CD4-positive, alpha-beta memory T cell (primary cell): ENCODE results near the gene NRXN3. TPM values are rescaled to one million over a fixed set of nuclear protein-coding genes. Genes with fewer than 3 reads are reported as not detected.
"Not testable (repeated sequence)": the region's sequence is repeated elsewhere in the genome, so short reads cannot be mapped to it uniquely, and the experiment has no call there.

Source experiments
- CTCF ChIA-PET: fragments of 350-600 bp; sonication (Branson Sonifier 250); formaldehyde crosslinking; loops from one replicate; lab custom pipeline; 2021; ENCODE audit warnings: inconsistent platforms; ENCODE audit not compliant: partially characterized antibody; lab: Charles Lee
- POLR2A ChIA-PET: fragments of 350-600 bp; sonication (Branson Sonifier 250); formaldehyde crosslinking; loops from one replicate; lab custom pipeline; 2021; ENCODE audit not compliant: partially characterized antibody; lab: Charles Lee
- DNase-seq, 5 donors: peaks; one replicate each; pipeline versions ENCODE4 v3.0.0 to v3.0.0-alpha.2; 2020 to 2022; ENCODE audit warnings: mixed read lengths in 1 of 5
- H3K27ac ChIP-seq: one replicate; pipeline ENCODE4 v1.7.0; 2013; ENCODE audit warnings: low read depth, low read length
- H3K27me3 ChIP-seq: 2 replicates; pipeline ENCODE4 v1.7.0; 2013; ENCODE audit warnings: mild to moderate bottlenecking, low read length, moderate library complexity; ENCODE audit not compliant: insufficient read depth
- H3K36me3 ChIP-seq: 2 replicates; pipeline ENCODE4 v1.7.0; 2013; ENCODE audit warnings: mild to moderate bottlenecking, low read length, moderate library complexity; ENCODE audit not compliant: insufficient read depth
- H3K4me1 ChIP-seq: 2 replicates; pipeline ENCODE4 v1.7.0; 2013; ENCODE audit warnings: mild to moderate bottlenecking, low read length, moderate library complexity; ENCODE audit not compliant: insufficient read depth
- H3K4me3 ChIP-seq, 2 donors: one replicate each; pipeline ENCODE4 v1.7.0; 2013; ENCODE audit warnings: low read length in 2 of 2, mild to moderate bottlenecking in 1 of 2
- H3K9me3 ChIP-seq, 2 donors: one replicate each; pipeline ENCODE4 v1.7.0; 2013; ENCODE audit warnings: low read length in 2 of 2, control low read depth in 1 of 2; ENCODE audit not compliant: control insufficient read depth in 1 of 2
- H3K27ac Mint-ChIP-seq, 7 donors: one replicate each; pipeline ENCODE4 v1.8.0; 2020 to 2021; ENCODE audit warnings: mixed read lengths in 7 of 7, mild to moderate bottlenecking in 6 of 7, inconsistent platforms in 3 of 7, moderate library complexity in 3 of 7
- H3K27me3 Mint-ChIP-seq, 2 donors: one replicate each; pipeline ENCODE4 v1.8.0; 2020 to 2021; ENCODE audit warnings: mixed read lengths in 2 of 2
- H3K36me3 Mint-ChIP-seq, 2 donors: one replicate each; pipeline ENCODE4 v1.8.0; 2020 to 2021; ENCODE audit warnings: mixed read lengths in 2 of 2, inconsistent platforms in 1 of 2, mild to moderate bottlenecking in 1 of 2
- H3K4me1 Mint-ChIP-seq, 4 donors: one replicate each; pipeline ENCODE4 v1.8.0; 2020 to 2021; ENCODE audit warnings: mixed read lengths in 4 of 4, mild to moderate bottlenecking in 1 of 4
- H3K4me3 Mint-ChIP-seq, 8 donors: one replicate each; pipeline ENCODE4 v1.8.0; 2020 to 2021; ENCODE audit warnings: mixed read lengths in 8 of 8, mild to moderate bottlenecking in 7 of 8, moderate library complexity in 6 of 8, inconsistent platforms in 3 of 8
- H3K9me3 Mint-ChIP-seq, 8 donors: one replicate each; pipeline ENCODE4 v1.8.0; 2020 to 2021; ENCODE audit warnings: mixed read lengths in 8 of 8, mild to moderate bottlenecking in 5 of 8, inconsistent platforms in 3 of 8, moderate library complexity in 1 of 8
- intact Hi-C: fragments of 100-400 bp; cut with micrococcal nuclease; formaldehyde crosslinking; loops from one replicate; pipeline ENCODE4 v1.15.1; 2023
- polyA plus RNA-seq, 2 donors: library from polyadenylated mRNA; unstranded; fragments of 300-500 nt; fragmentation: Illumina TruSeq; gene quantifications; one replicate each; pipeline ENCODE4 v1.2.3, GENCODE V29; 2021
- total RNA-seq, 2 experiments: library from RNA; stranded (reverse); gene quantifications; one replicate each; pipeline ENCODE4 v1.2.3, GENCODE V29; 2021

Gene NRXN3
- total and polyA plus RNA-seq, 4 experiments from 2014 or later = not detected

GRCh38 chr14:79100578-79100977 is 930.4 kb downstream of the NRXN3 start:
- Histone ChIP-seq H3K27me3 (no peaks in the 10 kb centered on the region), H3K4me3 (no peak overlapping the region), H3K9me3 (no peaks in the 10 kb centered on the region), H3K27ac (no peak overlapping the region), H3K36me3 (no peaks in the 10 kb centered on the region), H3K4me1 (no peaks in the 10 kb centered on the region)
- CTCF ChIA-PET = no interaction called here
- no peak for DNase-seq
- Mint-ChIP-seq H3K4me1 (no peaks in the 10 kb centered on the region), H3K9me3 (peaks cover 0 to 13% (median 5%) of the 10 kb centered on the region in 8 donors), H3K27me3 (no peaks in the 10 kb centered on the region), H3K4me3 (no peak overlapping the region), H3K36me3 (no peaks in the 10 kb centered on the region), H3K27ac (no peak overlapping the region)
- intact Hi-C loops = no loop called here
- POLR2A ChIA-PET = no interaction called here

- CTCF ChIA-PET = no interaction called here
- Mint-ChIP-seq H3K36me3 (no peaks in the 10 kb centered on the region), H3K4me3 (peak overlapping the region in 1 of 8 donors; percentile 7), H3K27me3 (no peaks in the 10 kb centered on the region), H3K9me3 (peaks cover 0 to 11% (median 5%) of the 10 kb centered on the region in 8 donors), H3K27ac (no peak overlapping the region), H3K4me1 (no peaks in the 10 kb centered on the region)
- Histone ChIP-seq H3K36me3 (no peaks in the 10 kb centered on the region), H3K4me1 (no peaks in the 10 kb centered on the region), H3K27me3 (no peaks in the 10 kb centered on the region), H3K4me3 (no peak overlapping the region), H3K27ac (no peak overlapping the region), H3K9me3 (no peaks in the 10 kb centered on the region)
- DNase-seq = no peak
- intact Hi-C loops = no loop called here
- POLR2A ChIA-PET = no interaction called here
These were observed 931.2 kb downstream of the NRXN3 start for GRCh38 chr14:79101388-79101787.

- Mint-ChIP-seq H3K36me3 (no peaks in the 10 kb centered on the region), H3K4me1 (no peaks in the 10 kb centered on the region), H3K27ac (no peak overlapping the region), H3K27me3 (no peaks in the 10 kb centered on the region), H3K4me3 (no peak overlapping the region), H3K9me3 (peaks cover 0 to 10% (median 3%) of the 10 kb centered on the region in 8 donors)
- Histone ChIP-seq H3K9me3 (no peaks in the 10 kb centered on the region), H3K27me3 (no peaks in the 10 kb centered on the region), H3K4me1 (no peaks in the 10 kb centered on the region), H3K4me3 (no peak overlapping the region), H3K27ac (no peak overlapping the region), H3K36me3 (no peaks in the 10 kb centered on the region)
- intact Hi-C loops = no loop called here
- no peak for DNase-seq
- POLR2A ChIA-PET = no interaction called here
- CTCF ChIA-PET = no interaction called here
These were observed 933.6 kb downstream of the NRXN3 start for GRCh38 chr14:79103764-79104163.

- CTCF ChIA-PET, H3K9me3 ChIP-seq, H3K27me3 ChIP-seq, DNase-seq, intact Hi-C loops, H3K4me1 ChIP-seq, H3K36me3 ChIP-seq, H3K4me1 Mint-ChIP-seq, H3K4me3 ChIP-seq, H3K9me3 Mint-ChIP-seq, H3K36me3 Mint-ChIP-seq, POLR2A ChIA-PET, H3K27ac ChIP-seq, H3K4me3 Mint-ChIP-seq, H3K27ac Mint-ChIP-seq, H3K27me3 Mint-ChIP-seq: not testable (repeated sequence)
These were observed 940.4 kb downstream of the NRXN3 start for GRCh38 chr14:79110564-79110963.

DNA sequence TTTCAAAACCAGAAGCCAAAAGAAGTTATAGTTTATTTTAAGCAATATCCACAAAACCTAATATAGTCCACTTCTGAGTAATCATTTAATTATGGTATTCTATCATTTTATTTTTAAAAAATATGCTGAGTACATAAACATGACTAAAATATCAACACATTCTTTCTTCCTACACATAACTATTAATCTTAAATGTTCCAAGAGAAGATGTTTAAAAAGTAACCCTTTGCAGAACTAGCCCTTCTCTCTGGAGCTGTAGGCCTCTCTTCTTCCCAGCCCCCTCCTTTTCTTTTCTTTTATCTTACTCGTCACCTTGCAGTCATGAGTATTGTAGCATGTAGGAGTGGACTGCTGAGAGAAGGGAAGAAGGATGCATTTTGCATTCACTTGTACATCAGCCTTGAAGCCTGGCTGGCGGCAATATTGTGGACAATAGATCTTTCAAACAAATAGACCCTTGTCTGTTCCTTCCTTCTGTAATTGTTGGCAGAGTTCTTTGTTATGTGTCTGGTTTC is 941.9 kb downstream of the NRXN3 start:
- H3K4me3 Mint-ChIP-seq = no peak overlapping the region
- no peaks in the 10 kb centered on the region for H3K36me3 Mint-ChIP-seq
- Histone ChIP-seq H3K27ac (no peak overlapping the region), H3K27me3 (no peaks in the 10 kb centered on the region), H3K9me3 (no peaks in the 10 kb centered on the region), H3K4me1 (no peaks in the 10 kb centered on the region), H3K36me3 (no peaks in the 10 kb centered on the region), H3K4me3 (no peak overlapping the region)
- no peaks in the 10 kb centered on the region for H3K4me1 Mint-ChIP-seq
- H3K27me3 Mint-ChIP-seq = no peaks in the 10 kb centered on the region
- intact Hi-C loops = no loop called here
- POLR2A ChIA-PET = no interaction called here
- CTCF ChIA-PET = no interaction called here
- peaks cover 0 to 9% (median 3%) of the 10 kb centered on the region in 8 donors for H3K9me3 Mint-ChIP-seq
- no peak for DNase-seq
- H3K27ac Mint-ChIP-seq = no peak overlapping the region

DNA sequence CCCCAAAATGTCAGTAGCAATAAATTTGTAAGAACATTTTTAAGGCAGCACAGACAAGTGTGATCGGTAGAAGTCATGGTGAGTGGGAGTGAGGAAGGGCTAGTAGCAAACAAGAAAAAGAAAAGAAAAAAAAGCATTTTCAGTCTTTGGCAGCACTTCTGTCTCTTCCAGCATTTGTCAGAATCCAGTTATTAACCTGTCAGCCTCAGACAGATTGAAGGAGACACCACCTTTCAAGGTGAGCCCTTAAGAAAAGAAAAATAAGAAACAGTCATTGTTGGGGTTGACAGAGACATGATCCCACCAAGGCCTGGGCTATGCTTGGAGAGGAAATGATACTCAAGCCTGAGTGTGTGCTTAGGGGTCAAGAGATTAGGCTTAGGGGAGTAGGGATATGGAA is 947.4 kb downstream of the NRXN3 start:
- intact Hi-C loops = no loop called here
- DNase-seq = no peak
- Mint-ChIP-seq H3K27me3 (no peaks in the 10 kb centered on the region), H3K4me3 (no peak overlapping the region), H3K9me3 (peaks cover 0 to 9% (median 3%) of the 10 kb centered on the region in 8 donors), H3K36me3 (no peaks in the 10 kb centered on the region), H3K27ac (no peak overlapping the region), H3K4me1 (no peaks in the 10 kb centered on the region)
- no peak overlapping the region for H3K4me3 ChIP-seq
- no peaks in the 10 kb centered on the region for H3K9me3 ChIP-seq
- no peaks in the 10 kb centered on the region for H3K27me3 ChIP-seq
- no peaks in the 10 kb centered on the region for H3K4me1 ChIP-seq
- H3K27ac ChIP-seq = no peak overlapping the region
- no peaks in the 10 kb centered on the region for H3K36me3 ChIP-seq
- ChIA-PET CTCF (no interaction called here), POLR2A (no interaction called here)

DNA sequence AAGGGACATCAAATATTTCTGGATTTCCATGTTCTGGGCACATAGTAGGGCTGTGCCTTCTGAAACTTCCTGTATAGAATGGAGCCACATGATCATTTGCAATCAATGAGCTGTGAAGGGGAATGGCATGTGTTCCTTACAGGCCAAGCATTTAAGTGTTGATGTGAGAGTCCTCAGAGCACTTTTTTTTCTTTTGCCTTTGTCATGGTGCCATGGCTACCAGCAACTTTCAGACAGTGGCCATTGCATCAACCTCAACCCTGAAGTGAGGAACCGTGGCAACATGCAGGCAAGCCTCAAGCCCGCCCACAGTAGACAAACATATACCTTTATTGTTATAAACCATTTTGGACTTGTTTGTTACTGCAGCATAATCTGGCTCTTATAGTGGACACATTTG is 948.1 kb downstream of the NRXN3 start:
- H3K4me3 ChIP-seq = no peak overlapping the region
- no peak overlapping the region for H3K4me3 Mint-ChIP-seq
- peaks cover 0 to 9% (median 3%) of the 10 kb centered on the region in 8 donors for H3K9me3 Mint-ChIP-seq
- no peaks in the 10 kb centered on the region for H3K4me1 Mint-ChIP-seq
- DNase-seq = no peak
- H3K27me3 ChIP-seq = no peaks in the 10 kb centered on the region
- POLR2A ChIA-PET = no interaction called here
- no peaks in the 10 kb centered on the region for H3K36me3 Mint-ChIP-seq
- no peak overlapping the region for H3K27ac ChIP-seq
- no peaks in the 10 kb centered on the region for H3K36me3 ChIP-seq
- intact Hi-C loops = no loop called here
- no peaks in the 10 kb centered on the region for H3K27me3 Mint-ChIP-seq
- H3K4me1 ChIP-seq = no peaks in the 10 kb centered on the region
- CTCF ChIA-PET = interaction anchor here (1.6 kb wide), 1 partner anchor 12 kb away, joined by 3 read pairs; no protein-coding TSS in a partner anchor
- no peak overlapping the region for H3K27ac Mint-ChIP-seq
- H3K9me3 ChIP-seq = no peaks in the 10 kb centered on the region

DNA sequence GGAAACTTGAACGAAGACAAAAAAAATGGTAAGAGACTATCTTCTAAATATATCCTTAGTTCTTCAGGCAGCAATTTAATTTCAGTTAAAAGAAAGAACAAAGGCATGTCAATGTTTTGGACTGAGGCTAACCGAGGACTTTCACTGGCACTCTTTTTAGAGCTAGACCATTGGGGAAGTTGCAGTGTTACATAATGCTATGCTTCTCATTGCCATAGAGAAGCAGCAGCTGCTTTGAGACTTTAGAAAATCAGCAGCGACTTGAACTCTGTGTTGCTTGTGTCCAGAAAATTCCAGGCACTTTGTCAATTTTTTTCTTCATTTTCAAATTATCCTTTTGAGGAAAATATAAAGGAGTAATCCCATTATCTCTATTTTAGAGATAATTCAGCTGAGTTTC is 964.2 kb downstream of the NRXN3 start:
- Histone ChIP-seq H3K9me3 (peaks cover 0 to 4% of the 10 kb centered on the region in 2 donors), H3K4me3 (no peak overlapping the region), H3K27me3 (no peaks in the 10 kb centered on the region), H3K4me1 (no peaks in the 10 kb centered on the region), H3K36me3 (no peaks in the 10 kb centered on the region), H3K27ac (no peak overlapping the region)
- H3K9me3 Mint-ChIP-seq = peaks cover 0 to 16% (median 5%) of the 10 kb centered on the region in 8 donors
- no peaks in the 10 kb centered on the region for H3K36me3 Mint-ChIP-seq
- ChIA-PET CTCF (no interaction called here), POLR2A (no interaction called here)
- intact Hi-C loops = no loop called here
- no peaks in the 10 kb centered on the region for H3K4me1 Mint-ChIP-seq
- no peaks in the 10 kb centered on the region for H3K27me3 Mint-ChIP-seq
- H3K4me3 Mint-ChIP-seq = no peak overlapping the region
- no peak for DNase-seq
- H3K27ac Mint-ChIP-seq = no peak overlapping the region
